Esophagus squamous epithelium (tissue), 4 donors: ENCODE measurements around the gene UPF1.

Experiments used
- POLR2A ChIP-seq, 4 donors: fragments of 450-650 bp; IDR thresholded peaks; one replicate each; pipeline ENCODE4 v1.6.1; 2017; ENCODE audit warnings: antibody characterized with exemption in 4 of 4, mild to moderate bottlenecking in 4 of 4, moderate library complexity in 3 of 4
- TF ChIP-seq, protein P1 (sequence below), 6 experiments: fragments of 450-650 bp in 4 of 6; fragments of 200-600 bp in 2 of 6; sonication (generic) in 2 of 6; IDR thresholded peaks; one replicate each; pipeline ENCODE4 v1.5.1; 2016 to 2019; ENCODE audit warnings: antibody characterized with exemption in 6 of 6, mild to moderate bottlenecking in 4 of 6, moderate library complexity in 4 of 6

DNA sequence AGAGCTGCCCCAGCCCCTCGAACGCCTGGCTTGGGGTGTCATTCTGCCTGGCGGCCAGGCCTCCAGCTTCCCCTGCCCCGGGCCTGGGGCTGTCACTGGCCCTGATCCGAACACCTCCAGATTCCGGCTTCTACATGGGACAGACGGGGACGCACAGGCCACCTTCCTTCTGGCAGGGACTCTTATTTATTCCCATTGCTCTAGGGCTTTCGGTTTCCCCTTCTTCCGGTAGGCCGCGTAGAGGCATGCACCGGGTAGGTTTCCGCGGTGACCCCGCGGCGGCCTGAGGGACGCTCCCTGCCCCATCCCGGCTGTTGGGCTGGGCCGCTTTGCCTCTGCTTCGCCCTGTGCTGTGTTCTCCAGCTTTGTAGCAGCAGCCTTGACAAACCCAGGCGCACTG is 36.0 kb downstream of the UPF1 start:
- TF ChIP-seq, protein P1, sequence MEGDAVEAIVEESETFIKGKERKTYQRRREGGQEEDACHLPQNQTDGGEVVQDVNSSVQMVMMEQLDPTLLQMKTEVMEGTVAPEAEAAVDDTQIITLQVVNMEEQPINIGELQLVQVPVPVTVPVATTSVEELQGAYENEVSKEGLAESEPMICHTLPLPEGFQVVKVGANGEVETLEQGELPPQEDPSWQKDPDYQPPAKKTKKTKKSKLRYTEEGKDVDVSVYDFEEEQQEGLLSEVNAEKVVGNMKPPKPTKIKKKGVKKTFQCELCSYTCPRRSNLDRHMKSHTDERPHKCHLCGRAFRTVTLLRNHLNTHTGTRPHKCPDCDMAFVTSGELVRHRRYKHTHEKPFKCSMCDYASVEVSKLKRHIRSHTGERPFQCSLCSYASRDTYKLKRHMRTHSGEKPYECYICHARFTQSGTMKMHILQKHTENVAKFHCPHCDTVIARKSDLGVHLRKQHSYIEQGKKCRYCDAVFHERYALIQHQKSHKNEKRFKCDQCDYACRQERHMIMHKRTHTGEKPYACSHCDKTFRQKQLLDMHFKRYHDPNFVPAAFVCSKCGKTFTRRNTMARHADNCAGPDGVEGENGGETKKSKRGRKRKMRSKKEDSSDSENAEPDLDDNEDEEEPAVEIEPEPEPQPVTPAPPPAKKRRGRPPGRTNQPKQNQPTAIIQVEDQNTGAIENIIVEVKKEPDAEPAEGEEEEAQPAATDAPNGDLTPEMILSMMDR (IDR thresholded peaks at IDR 0.05) = no peak
- no peak for TF ChIP-seq POLR2A (IDR thresholded peaks at IDR 0.05)
